Astrocyte of the hippocampus (primary cell): Measurements from ENCODE around the gene GPBP1L1.
"Not testable (repeated sequence)": the region's sequence is repeated elsewhere in the genome, so short reads cannot be mapped to it uniquely, and the experiment has no call there.

ENCODE experiments used
- DNase-seq: peaks from one replicate; pipeline ENCODE4 v3.0.0; 2011; ENCODE audit warnings: low read depth, low spot score

The GPBP1L1 gene

GRCh38 chr1:45682942-45683341, 3.4 kb downstream of the GPBP1L1 start:
- no peak for DNase-seq

GRCh38 chr1:45679123-45679522, 7.2 kb downstream of the GPBP1L1 start:
- peak; percentile 39 for DNase-seq

DNA sequence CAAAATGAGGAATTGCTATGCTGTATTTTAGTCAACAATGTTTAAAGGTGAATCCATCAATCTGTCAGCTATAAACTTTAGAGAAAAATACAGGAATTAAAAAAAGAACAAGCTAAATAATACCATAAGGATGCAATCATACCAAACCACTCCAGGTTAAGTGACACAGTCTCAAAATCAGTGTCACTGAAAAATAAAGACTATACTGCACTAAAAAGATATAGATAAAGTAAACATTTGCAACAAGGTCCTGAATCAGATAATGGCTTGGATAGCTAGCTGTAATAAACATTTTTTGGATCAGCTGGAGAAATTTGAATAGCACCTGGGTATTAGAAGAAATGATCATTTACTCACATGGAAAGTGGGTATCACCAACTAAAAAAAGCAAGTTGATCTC, 7.8 kb downstream of the GPBP1L1 start:
- no peak for DNase-seq

DNA sequence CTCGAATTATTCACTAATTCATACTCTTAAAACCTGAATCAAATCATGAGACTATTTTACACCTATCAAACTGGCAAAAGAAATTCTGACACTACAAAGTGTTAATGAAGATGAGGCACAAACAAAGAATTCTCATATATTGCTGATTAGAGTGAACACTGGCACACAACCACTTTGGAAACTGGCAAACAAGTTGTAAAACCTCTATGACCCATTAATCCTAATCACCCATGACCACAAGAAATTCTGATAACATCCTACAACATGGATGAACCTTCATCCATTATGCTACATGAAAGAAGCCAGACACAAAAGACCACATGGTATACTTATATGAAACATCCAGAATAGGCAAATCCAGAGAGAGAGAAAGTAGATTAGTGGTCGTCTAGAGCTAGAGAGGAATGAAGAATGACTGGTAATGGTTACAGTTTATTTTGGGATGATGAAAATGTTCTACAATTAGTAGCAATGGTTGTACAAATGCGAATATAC, 8.5 kb downstream of the GPBP1L1 start:
- no peak for DNase-seq

DNA sequence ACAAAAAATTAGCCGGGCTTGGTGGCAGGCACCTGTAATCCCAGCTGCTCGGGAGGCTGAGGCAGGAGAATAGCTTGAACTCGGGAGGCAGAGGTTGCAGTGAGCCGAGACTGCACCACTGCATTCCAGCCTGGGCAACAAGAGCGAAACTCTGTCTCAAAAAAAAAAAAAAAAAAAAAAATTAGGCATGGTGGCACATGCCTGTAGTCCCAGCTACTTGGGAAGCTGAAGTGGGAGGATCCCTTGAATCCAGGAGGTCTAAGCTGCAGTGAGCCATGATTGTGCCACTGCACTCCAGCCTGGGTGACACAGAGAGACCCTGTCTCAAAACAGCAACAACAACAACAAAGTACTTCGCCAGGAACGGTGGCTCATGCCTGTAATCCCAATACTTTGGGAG, 9.8 kb downstream of the GPBP1L1 start:
- DNase-seq: not testable (repeated sequence)

DNA sequence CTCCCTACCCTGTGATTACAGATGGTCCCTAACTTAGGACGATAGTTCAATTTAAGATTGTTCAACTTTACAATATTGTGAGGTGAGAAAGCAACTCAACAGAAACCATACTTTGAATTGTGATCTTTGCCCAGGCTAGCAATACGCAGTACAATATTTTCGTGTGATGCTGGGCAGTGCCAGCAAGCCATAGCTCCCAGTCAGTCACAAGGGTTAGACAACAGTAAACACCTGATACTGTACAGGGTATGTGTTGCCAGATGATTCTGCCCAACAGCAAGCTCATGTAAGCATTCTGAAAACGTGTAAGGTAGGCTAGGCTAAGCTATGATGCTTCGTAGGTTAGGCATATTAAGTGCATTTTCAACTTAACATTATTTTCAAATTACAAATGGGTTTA, 11.9 kb downstream of the GPBP1L1 start:
- no peak for DNase-seq

GRCh38 chr1:45673956-45674355, 12.4 kb downstream of the GPBP1L1 start:
- peak; percentile 23 for DNase-seq

GRCh38 chr1:45669859-45670655, 16.3 kb downstream of the GPBP1L1 start:
- no peak for DNase-seq

- DNase-seq: no peak
Observed at GRCh38 chr1:45669379-45669778, 17.0 kb downstream of the GPBP1L1 start.

- no peak for DNase-seq
Observed at GRCh38 chr1:45668526-45668925, 17.8 kb downstream of the GPBP1L1 start.

DNA sequence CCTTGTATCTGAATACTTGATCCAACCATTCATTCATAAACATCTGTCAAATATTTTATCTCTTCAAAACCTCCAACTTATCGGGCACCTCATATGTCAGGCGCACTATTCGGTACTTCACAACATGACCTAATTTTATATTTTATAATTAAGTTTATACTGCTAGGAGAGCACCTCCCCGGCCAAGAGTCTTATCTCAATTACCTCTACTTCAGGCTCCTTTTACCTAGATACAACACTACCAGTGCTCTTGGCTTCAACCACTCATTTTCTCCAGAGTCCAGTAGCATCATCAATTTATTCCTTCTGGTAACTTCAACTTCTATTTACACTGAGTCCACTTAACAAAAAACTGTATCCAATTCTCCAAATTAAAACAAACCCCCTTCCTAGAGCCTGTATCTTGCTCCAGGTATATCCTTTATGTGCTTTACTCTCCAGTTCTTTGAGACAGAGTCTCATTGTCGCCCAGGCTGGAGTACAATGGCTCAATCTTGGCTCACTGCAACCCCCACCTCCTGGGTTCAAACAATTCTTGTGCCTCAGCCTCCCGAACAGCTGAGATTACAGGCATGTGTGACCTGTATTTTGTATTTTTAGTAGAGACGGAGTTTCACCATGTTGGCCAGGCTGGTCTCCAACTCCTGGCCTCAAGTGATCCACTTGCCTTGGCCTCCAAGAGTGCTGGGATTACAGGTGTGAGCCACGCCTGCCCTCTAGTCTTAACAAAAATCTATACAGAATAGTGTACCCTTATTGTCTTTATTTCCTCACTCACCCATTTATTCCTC, 18.8 kb downstream of the GPBP1L1 start:
- DNase-seq: no peak

DNA sequence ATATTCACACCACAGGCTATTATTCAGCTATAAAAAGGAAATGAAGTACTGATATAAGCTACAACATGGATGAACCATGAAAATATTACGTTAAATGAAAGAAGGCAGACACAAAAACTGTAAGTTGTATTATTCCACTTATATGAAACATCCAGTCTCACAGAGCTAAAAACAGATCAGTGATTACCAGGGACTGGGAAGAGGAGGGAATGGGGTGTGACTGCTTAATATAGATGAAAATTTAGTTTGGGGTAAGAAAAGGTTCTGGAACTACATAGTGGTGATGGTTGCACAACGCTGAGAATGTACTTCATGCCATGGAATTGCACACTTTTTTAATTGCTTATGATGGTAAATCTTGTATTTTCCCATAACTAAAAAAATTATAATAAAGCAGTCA, 19.5 kb downstream of the GPBP1L1 start:
- no peak for DNase-seq

DNA sequence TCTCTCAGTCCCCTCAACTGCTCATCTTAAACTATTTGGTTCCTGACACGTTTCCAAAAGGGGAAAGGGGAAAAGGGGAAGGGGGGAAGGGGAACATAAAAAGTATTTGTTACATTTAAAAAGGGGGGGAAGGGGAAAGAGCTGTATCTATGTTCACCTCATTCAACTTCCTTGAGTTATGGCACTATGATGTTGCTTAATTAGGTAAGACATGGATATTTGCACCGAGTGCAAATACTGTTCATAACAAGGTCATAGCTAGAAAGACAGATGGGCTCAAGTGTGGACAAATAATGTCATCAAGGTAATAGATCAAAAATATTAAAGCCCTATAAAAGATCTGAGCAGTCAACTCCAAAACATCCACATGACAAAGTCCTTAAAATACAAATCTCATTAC, 26.0 kb downstream of the GPBP1L1 start:
- DNase-seq: no peak

- no peak for DNase-seq
Observed at GRCh38 chr1:45659222-45659621, 27.1 kb downstream of the GPBP1L1 start.

DNA sequence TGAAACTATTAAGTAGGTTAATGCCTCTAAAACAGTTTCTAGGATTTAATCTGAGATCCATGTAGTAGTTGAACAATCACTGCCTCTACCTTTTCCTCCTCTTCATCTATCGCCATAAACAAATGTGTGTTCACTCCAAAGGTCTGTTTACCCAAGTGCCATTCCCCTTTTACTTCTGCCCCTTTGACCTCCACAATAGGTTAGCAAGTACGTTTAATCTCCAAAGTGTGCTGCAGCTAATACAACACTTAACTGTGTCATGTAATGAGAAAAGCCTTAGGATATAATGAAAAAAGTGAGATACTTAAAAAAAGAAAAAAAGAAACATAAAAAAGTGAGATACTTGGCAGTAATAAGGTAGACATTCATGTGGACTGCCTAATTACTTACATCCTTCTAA, 28.2 kb downstream of the GPBP1L1 start:
- DNase-seq: no peak

GRCh38 chr1:45656573-45657226, 29.6 kb downstream of the GPBP1L1 start:
- no peak for DNase-seq

GRCh38 chr1:45654540-45655280, 31.6 kb downstream of the GPBP1L1 start:
- DNase-seq: no peak

- peak; percentile 8 for DNase-seq
Observed at GRCh38 chr1:45647248-45648021, 38.9 kb downstream of the GPBP1L1 start.

DNA sequence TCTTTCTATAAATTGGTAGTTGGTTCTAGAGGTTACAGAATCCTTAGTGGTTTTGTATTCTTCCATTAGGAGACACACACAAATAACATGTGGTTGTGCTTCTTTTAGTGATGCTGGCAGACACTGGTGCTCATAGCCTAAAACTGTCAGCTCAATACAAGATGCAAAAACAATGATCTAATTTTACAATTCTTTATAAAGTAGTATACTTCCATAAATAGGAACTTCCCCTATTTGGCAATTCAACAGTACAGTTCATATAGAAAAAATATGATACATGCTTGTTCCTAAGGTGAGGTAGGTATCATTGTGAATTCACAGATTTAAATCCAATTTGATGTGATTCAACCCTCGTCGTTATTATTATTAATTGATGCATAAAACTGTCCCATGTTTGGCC, 41.7 kb downstream of the GPBP1L1 start:
- no peak for DNase-seq

DNA sequence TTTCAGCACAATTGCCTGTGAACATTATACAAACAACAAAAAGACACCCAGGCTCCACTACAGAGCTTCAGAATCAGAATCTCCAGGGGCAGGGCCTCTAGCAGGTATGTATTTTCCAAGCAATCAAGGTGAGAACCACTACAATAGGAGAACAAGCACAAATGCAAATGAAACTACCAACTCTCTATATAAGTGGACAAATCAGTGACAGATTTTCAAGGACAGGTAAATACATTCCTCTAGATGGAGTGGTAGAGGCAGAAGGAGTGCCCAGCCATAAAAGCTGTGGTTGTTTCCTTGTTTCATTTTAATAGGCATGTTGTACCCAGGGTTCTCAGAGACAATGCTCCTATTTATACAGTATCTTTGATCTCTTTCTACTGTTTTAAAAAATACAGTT, 42.4 kb downstream of the GPBP1L1 start:
- peak; percentile 21 for DNase-seq

- no peak for DNase-seq
Observed at GRCh38 chr1:45643321-45643720, 43.0 kb downstream of the GPBP1L1 start.
